HCT116 (cell line): Measurements from ENCODE around the gene CTSZ. TPM values are rescaled to one million over a fixed set of nuclear protein-coding genes. Genes with fewer than 3 reads are reported as not detected.

Experiments used
- ATAC-seq: fragments of 200-7000 bp; cut with Tn5 transposase; 2 replicates; pipeline ENCODE4 v1.9.1; 2020; ENCODE audit warnings: mild to moderate bottlenecking, moderate library complexity
- BruUV-seq: library from RNA; stranded (reverse); fragments of 400-500 nt; replicated peaks from 2 replicates; lab custom pipeline; 2021; lab: Mats Ljungman, UMichigan
- CTCF ChIA-PET: fragments of 300-600 bp; sonication (Branson Sonifier 250); formaldehyde crosslinking; loops from one replicate; lab custom pipeline; 2021; ENCODE audit warnings: antibody characterized with exemption; lab: Charles Lee
- POLR2A ChIA-PET: fragments of 300-600, 350-600 bp; sonication (Branson Sonifier 250); formaldehyde crosslinking; loops from one replicate; lab custom pipeline; 2021; ENCODE audit warnings: antibody characterized with exemption; lab: Charles Lee
- RAD21 ChIA-PET, 2 experiments: fragments of 300-600 bp; sonication (Branson Sonifier 250); formaldehyde crosslinking; loops; one replicate each; lab custom pipeline; 2023; ENCODE audit warnings: low total read pairs in 2 of 2; ENCODE audit not compliant: uncharacterized antibody in 2 of 2, unreplicated experiment in 2 of 2, low non-redundant PET in 1 of 2; lab: Charles Lee
- DNase-seq: peaks from one replicate; pipeline ENCODE4 v3.0.0-alpha.2; 2010; ENCODE audit warnings: low read depth, low spot score
- H2AFZ ChIP-seq: fragments of 200-600 bp; shearing (Covaris generic), sonication (generic); 2 replicates; pipeline ENCODE4 v1.6.1; 2017; ENCODE audit warnings: low read depth, mixed run types, mixed read lengths, antibody characterized with exemption, low read length; ENCODE audit not compliant: poor library complexity, severe bottlenecking
- H3K27ac ChIP-seq: 2 replicates; pipeline ENCODE4 v1.5.1; 2012; ENCODE audit warnings: low read depth, low read length
- H3K27me3 ChIP-seq: fragments of 200-600 bp; sonication (generic); 2 replicates; pipeline ENCODE4 v1.6.1; 2016; ENCODE audit warnings: mixed run types, low read length, mixed read lengths; ENCODE audit not compliant: insufficient read depth
- H3K36me3 ChIP-seq, 2 experiments: fragments of 200-500 bp in 1 of 2; fragments of 200-600 bp in 1 of 2; sonication (Bioruptor generic) in 1 of 2; sonication (generic) in 1 of 2; 2 replicates each; pipeline versions ENCODE4 v1.5.1 to v1.6.1; 2014 to 2016; ENCODE audit warnings: low read length in 2 of 2, inconsistent platforms in 1 of 2, mixed read lengths in 1 of 2, mixed run types in 1 of 2; ENCODE audit not compliant: insufficient read depth in 2 of 2, control insufficient read depth in 1 of 2
- H3K4me1 ChIP-seq, 2 experiments: fragments of 200-600 bp in 1 of 2; sonication (generic) in 1 of 2; 2 replicates each; pipeline versions ENCODE4 v1.5.1 to v1.6.1; 2012 to 2017; ENCODE audit warnings: low read length in 2 of 2, inconsistent platforms in 1 of 2, mild to moderate bottlenecking in 1 of 2, mixed read lengths in 1 of 2, mixed run types in 1 of 2, moderate library complexity in 1 of 2; ENCODE audit not compliant: insufficient read depth in 2 of 2, control insufficient read depth in 1 of 2
- H3K4me2 ChIP-seq: fragments of 200-600 bp; sonication (generic); 2 replicates; pipeline ENCODE4 v1.6.1; 2017; ENCODE audit warnings: mixed run types, low read length, mixed read lengths
- H3K4me3 ChIP-seq, 2 experiments: fragments of 200-600 bp in 1 of 2; sonication (generic) in 1 of 2; replicated peaks in 1 of 2; 2 replicates each; pipeline ENCODE4 v1.5.1; 2011 to 2016; ENCODE audit warnings: low read length in 2 of 2, control low read depth in 1 of 2, low read depth in 1 of 2, mild to moderate bottlenecking in 1 of 2, mixed read lengths in 1 of 2, mixed run types in 1 of 2
- H3K79me2 ChIP-seq: fragments of 200-600 bp; sonication (generic); 2 replicates; pipeline ENCODE4 v1.6.1; 2017; ENCODE audit warnings: mild to moderate bottlenecking, mixed run types, low read length, moderate library complexity, mixed read lengths; ENCODE audit not compliant: insufficient read depth
- H3K9ac ChIP-seq: fragments of 200-600 bp; sonication (generic); 2 replicates; pipeline ENCODE4 v1.6.1; 2016; ENCODE audit warnings: low read length, mixed read lengths
- H3K9me2 ChIP-seq: fragments of 200-600 bp; sonication (generic), shearing (Covaris generic); 2 replicates; pipeline ENCODE4 v1.6.1; 2017; ENCODE audit warnings: mixed run types, mild to moderate bottlenecking, moderate library complexity; ENCODE audit not compliant: insufficient read depth
- H3K9me3 ChIP-seq, 2 experiments: fragments of 200-500 bp in 1 of 2; fragments of 200-600 bp in 1 of 2; sonication (Bioruptor generic) in 1 of 2; sonication (generic) in 1 of 2; 2 replicates each; pipeline ENCODE4 v1.6.1; 2014 to 2017; ENCODE audit warnings: low read length in 2 of 2, mixed read lengths in 2 of 2, inconsistent platforms in 1 of 2, low read depth in 1 of 2, mild to moderate bottlenecking in 1 of 2, mixed run types in 1 of 2, moderate library complexity in 1 of 2; ENCODE audit not compliant: control insufficient read depth in 1 of 2, insufficient read depth in 1 of 2
- H4K20me1 ChIP-seq: fragments of 200-600 bp; sonication (generic), shearing (Covaris generic); 2 replicates; pipeline ENCODE4 v1.6.1; 2017; ENCODE audit warnings: mixed run types, mild to moderate bottlenecking, moderate library complexity; ENCODE audit not compliant: insufficient read depth
- ATF3 ChIP-seq: IDR thresholded peaks from 2 replicates; pipeline ENCODE4 v1.6.1; 2012
- CBX3 ChIP-seq: IDR thresholded peaks from 2 replicates; pipeline ENCODE4 v1.6.1; 2012; ENCODE audit warnings: low read depth
- EZH2phosphoT487 ChIP-seq: fragments of 200-600 bp; IDR thresholded peaks from 2 replicates; pipeline ENCODE4 v1.6.1; 2018; ENCODE audit warnings: antibody characterized with exemption, borderline replicate concordance
- FOSL1 ChIP-seq: IDR thresholded peaks from 2 replicates; pipeline ENCODE4 v1.6.1; 2012; ENCODE audit warnings: low read depth
- POLR2AphosphoS5 ChIP-seq: IDR thresholded peaks from 2 replicates; pipeline ENCODE4 v1.6.1; 2011; ENCODE audit warnings: mild to moderate bottlenecking, low read depth, low read length, moderate library complexity
- ZFX ChIP-seq: fragments of 450-650 bp; IDR thresholded peaks from 2 replicates; pipeline ENCODE4 v1.6.1; 2017
- ZNF274 ChIP-seq: fragments of 200-500 bp; sonication (Bioruptor generic); IDR thresholded peaks from 2 replicates; pipeline ENCODE4 v1.6.1; 2014; ENCODE audit warnings: mild to moderate bottlenecking, low read depth, low read length, inconsistent platforms
- intact Hi-C: fragments of 100-400 bp; cut with micrococcal nuclease; formaldehyde crosslinking; loops from 2 replicates; pipeline ENCODE4 v1.10.0; 2022
- total RNA-seq: library from RNA; stranded (reverse); gene quantifications from one replicate; pipeline ENCODE4 v1.2.1, GENCODE V29; 2021; ENCODE audit not compliant: unreplicated experiment
- TF ChIP-seq, protein P1 (sequence below), 3 experiments: fragments of 200-600 bp in 1 of 3; sonication (generic) in 1 of 3; IDR thresholded peaks in 2 of 3; conservative IDR thresholded peaks in 1 of 3; 2 replicates each; pipeline ENCODE4 v1.5.1; 2012 to 2017; ENCODE audit warnings: low read depth in 2 of 3, low read length in 2 of 3, antibody characterized with exemption in 1 of 3, borderline replicate concordance in 1 of 3, control low read depth in 1 of 3, mild to moderate bottlenecking in 1 of 3, mixed read lengths in 1 of 3, mixed run types in 1 of 3, moderate library complexity in 1 of 3; ENCODE audit not compliant: insufficient read depth in 1 of 3

CTSZ gene
- total RNA-seq, 1 experiment from 2014 or later, result 100 TPM

DNA sequence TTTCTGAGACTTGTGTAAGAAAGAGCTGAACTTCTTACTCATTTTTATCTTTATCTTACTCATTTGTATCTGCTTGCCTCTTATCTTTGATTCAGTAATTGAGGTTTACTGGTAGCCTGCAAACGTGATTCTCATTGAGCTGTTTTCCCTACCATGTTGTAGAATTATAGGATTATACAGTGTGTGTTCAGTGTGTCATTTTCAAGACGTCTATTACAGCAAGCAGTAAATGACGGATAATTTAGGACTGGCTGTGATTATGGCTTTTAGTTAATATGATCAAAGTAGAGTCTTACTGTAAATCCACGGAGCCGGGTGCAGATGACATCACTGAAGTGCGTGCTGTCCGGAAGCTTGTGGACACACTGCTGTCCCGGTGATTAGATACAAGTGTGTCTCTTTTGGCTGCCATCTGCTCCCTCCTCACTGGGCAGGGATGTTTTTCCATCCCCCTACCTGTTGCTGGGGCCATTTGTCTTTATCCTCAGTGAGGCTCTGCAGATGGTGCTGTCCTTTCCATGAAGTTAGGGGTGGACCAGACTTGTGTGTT lies 20.0 kb downstream of the CTSZ start:
- Histone ChIP-seq H3K79me2 (peaks cover 70% of the 10 kb centered on the region), H3K27me3 (no peaks in the 10 kb centered on the region), H3K4me1 (peaks cover 6 to 9% of the 10 kb centered on the region in 2 experiments), H2AFZ (no peak overlapping the region), H3K27ac (no peak overlapping the region), H3K9me2 (no peaks in the 10 kb centered on the region), H3K36me3 (peaks cover 47 to 57% of the 10 kb centered on the region in 2 experiments), H4K20me1 (no peaks in the 10 kb centered on the region), H3K9ac (no peak overlapping the region), H3K4me2 (no peak overlapping the region), H3K9me3 (no peaks in the 10 kb centered on the region), H3K4me3 (no peak overlapping the region)
- DNase-seq (no peak), ATAC-seq (no peak)
- BruUV-seq, result no TSS peak
- RAD21 ChIA-PET, result no interaction called here
- intact Hi-C loops, result loop anchor here (10.0 kb wide), 1 partner anchor 82 kb away; no protein-coding TSS in a partner anchor
- TF ChIP-seq ZFX, result no peak
- TF ChIP-seq, protein P1, sequence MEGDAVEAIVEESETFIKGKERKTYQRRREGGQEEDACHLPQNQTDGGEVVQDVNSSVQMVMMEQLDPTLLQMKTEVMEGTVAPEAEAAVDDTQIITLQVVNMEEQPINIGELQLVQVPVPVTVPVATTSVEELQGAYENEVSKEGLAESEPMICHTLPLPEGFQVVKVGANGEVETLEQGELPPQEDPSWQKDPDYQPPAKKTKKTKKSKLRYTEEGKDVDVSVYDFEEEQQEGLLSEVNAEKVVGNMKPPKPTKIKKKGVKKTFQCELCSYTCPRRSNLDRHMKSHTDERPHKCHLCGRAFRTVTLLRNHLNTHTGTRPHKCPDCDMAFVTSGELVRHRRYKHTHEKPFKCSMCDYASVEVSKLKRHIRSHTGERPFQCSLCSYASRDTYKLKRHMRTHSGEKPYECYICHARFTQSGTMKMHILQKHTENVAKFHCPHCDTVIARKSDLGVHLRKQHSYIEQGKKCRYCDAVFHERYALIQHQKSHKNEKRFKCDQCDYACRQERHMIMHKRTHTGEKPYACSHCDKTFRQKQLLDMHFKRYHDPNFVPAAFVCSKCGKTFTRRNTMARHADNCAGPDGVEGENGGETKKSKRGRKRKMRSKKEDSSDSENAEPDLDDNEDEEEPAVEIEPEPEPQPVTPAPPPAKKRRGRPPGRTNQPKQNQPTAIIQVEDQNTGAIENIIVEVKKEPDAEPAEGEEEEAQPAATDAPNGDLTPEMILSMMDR (IDR thresholded peaks at IDR 0.05 in 2 of 3, conservative IDR thresholded peaks at IDR 0.05 in 1 of 3; ENCODE audit: borderline replicate concordance in 1 of 3, insufficient read depth in 1 of 3, low read depth in 2 of 3, low read length in 2 of 3), result no peak
- CTCF ChIA-PET, result no interaction called here
- POLR2A ChIA-PET, result no interaction called here

- Histone ChIP-seq H4K20me1 (no peaks in the 10 kb centered on the region), H3K9me2 (no peaks in the 10 kb centered on the region), H3K4me2 (no peak overlapping the region), H3K4me1 (peaks cover 6 to 9% of the 10 kb centered on the region in 2 experiments), H3K36me3 (peaks cover 42 to 51% of the 10 kb centered on the region in 2 experiments), H3K79me2 (peaks cover 76% of the 10 kb centered on the region), H3K9ac (no peak overlapping the region), H3K27ac (no peak overlapping the region), H3K27me3 (no peaks in the 10 kb centered on the region), H3K9me3 (no peaks in the 10 kb centered on the region), H2AFZ (no peak overlapping the region), H3K4me3 (no peak overlapping the region)
- POLR2A ChIA-PET, result no interaction called here
- BruUV-seq, result no TSS peak
- RAD21 ChIA-PET, result no interaction called here
- DNase-seq, result no peak
- CTCF ChIA-PET, result no interaction called here
- ATAC-seq, result no peak
- TF ChIP-seq EZH2phosphoT487 (no peak), ZNF274 (no peak), ATF3 (no peak), ZFX (no peak), POLR2AphosphoS5 (no peak), CBX3 (no peak), FOSL1 (no peak)
- intact Hi-C loops, result loop anchor here (10.0 kb wide), 1 partner anchor 82 kb away; no protein-coding TSS in a partner anchor
Measured at GRCh38 chr20:58986286-58986967, 20.6 kb downstream of the CTSZ start.
